BJ (cell line): ENCODE measurements around the gene PFN3. TPM values are rescaled to one million over a fixed set of nuclear protein-coding genes. Genes with fewer than 3 reads are reported as not detected.

Experiments used
- CTCF ChIA-PET: fragments of 350-600 bp; formaldehyde crosslinking; extraction: SDS; loops from one replicate; lab custom pipeline; 2021; ENCODE audit warnings: antibody characterized with exemption, inconsistent platforms; lab: Yijun Ruan, JAX
- POLR2A ChIA-PET: fragments of 300-600 bp; sonication (Branson Sonifier 250); formaldehyde crosslinking; extraction: SDS; loops from one replicate; lab custom pipeline; 2021; ENCODE audit warnings: antibody characterized with exemption; lab: Charles Lee
- DNase-seq: peaks from one replicate; pipeline ENCODE4 v3.0.0-alpha.2; 2011; ENCODE audit warnings: low read depth
- H3K27me3 ChIP-seq: 2 replicates; pipeline ENCODE4 v1.6.0; 2011; ENCODE audit warnings: low read length; ENCODE audit not compliant: control insufficient read depth, insufficient read depth
- H3K36me3 ChIP-seq: 2 replicates; pipeline ENCODE4 v1.5.1; 2011; ENCODE audit warnings: low read length; ENCODE audit not compliant: control insufficient read depth, insufficient read depth
- H3K4me3 ChIP-seq: 2 replicates; pipeline ENCODE4 v1.5.1; 2011; ENCODE audit warnings: low read depth, mild to moderate bottlenecking, control low read depth, low read length
- polyA plus RNA-seq: library from polyadenylated mRNA; depleted of rRNA; stranded (reverse); fragments of >200 nt; gene quantifications from 2 replicates; pipeline ENCODE4 v1.2.3, GENCODE V29; 2011
- TF ChIP-seq, protein P1 (sequence below): IDR thresholded peaks from 2 replicates; pipeline ENCODE4 v1.5.1; 2011; ENCODE audit warnings: low read depth, mild to moderate bottlenecking, control low read depth, inconsistent platforms, low read length, moderate library complexity; ENCODE audit not compliant: insufficient read depth

The PFN3 gene
- polyA plus RNA-seq, 1 experiment, result not detected

DNA sequence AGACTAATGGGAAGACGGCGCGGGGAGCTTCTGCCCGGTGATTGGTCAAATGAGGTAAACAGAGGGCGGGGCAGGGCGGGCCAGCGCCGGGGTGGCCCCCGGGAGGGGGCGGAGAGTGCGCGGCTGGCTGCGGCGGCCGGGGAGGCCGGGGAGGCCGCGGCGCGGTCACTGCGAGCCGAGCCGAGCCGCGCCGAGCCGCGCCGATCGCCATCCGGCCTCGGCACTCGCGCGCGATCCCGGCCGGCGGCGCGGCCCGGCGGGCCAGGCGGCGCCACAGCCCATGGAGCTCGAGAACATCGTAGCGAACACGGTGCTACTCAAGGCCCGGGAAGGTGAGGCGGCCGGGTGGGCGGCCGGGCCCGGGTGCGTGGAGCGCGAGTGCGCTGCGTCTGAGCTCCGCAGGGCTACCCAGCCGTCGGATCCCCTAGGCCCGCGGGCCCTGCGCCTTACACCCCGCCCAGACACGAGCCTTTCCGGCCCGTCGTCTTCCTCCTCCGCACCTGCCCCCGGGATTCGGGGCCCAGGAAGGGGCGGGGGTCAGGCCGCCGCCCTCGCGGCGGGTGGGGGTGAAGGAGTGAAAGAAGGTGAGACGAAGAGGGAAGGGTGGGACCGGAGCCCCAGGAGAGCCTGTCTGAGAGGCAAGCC is 26.2 kb upstream of the PFN3 start, which contains the start of gene GRK6:
Gene GRK6, plus strand, starts transcription at position 111 of the 645 bp plus-strand sequence. Its CDS starts 170 bp downstream, at position 281.
- ChIA-PET POLR2A (interaction anchor here (0.5 to 1.5 kb wide), 3 partner anchors 21 to 151 kb away, joined by 3 to 13 read pairs (median 3); no protein-coding TSS in a partner anchor), CTCF (interaction anchor here (0.6 to 6.2 kb wide), 7 partner anchors 23 to 117 kb away, joined by 3 to 48 read pairs (median 3); partner anchors contain the start of gene PDLIM7)
- Histone ChIP-seq H3K27me3 (no peaks in the 10 kb centered on the region), H3K4me3 (peak within 1 kb of the TSS; percentile 70), H3K36me3 (peaks cover 4% of the 10 kb centered on the region)
- TF ChIP-seq, protein P1, sequence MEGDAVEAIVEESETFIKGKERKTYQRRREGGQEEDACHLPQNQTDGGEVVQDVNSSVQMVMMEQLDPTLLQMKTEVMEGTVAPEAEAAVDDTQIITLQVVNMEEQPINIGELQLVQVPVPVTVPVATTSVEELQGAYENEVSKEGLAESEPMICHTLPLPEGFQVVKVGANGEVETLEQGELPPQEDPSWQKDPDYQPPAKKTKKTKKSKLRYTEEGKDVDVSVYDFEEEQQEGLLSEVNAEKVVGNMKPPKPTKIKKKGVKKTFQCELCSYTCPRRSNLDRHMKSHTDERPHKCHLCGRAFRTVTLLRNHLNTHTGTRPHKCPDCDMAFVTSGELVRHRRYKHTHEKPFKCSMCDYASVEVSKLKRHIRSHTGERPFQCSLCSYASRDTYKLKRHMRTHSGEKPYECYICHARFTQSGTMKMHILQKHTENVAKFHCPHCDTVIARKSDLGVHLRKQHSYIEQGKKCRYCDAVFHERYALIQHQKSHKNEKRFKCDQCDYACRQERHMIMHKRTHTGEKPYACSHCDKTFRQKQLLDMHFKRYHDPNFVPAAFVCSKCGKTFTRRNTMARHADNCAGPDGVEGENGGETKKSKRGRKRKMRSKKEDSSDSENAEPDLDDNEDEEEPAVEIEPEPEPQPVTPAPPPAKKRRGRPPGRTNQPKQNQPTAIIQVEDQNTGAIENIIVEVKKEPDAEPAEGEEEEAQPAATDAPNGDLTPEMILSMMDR, result no peak
- DNase-seq, result no peak

DNA sequence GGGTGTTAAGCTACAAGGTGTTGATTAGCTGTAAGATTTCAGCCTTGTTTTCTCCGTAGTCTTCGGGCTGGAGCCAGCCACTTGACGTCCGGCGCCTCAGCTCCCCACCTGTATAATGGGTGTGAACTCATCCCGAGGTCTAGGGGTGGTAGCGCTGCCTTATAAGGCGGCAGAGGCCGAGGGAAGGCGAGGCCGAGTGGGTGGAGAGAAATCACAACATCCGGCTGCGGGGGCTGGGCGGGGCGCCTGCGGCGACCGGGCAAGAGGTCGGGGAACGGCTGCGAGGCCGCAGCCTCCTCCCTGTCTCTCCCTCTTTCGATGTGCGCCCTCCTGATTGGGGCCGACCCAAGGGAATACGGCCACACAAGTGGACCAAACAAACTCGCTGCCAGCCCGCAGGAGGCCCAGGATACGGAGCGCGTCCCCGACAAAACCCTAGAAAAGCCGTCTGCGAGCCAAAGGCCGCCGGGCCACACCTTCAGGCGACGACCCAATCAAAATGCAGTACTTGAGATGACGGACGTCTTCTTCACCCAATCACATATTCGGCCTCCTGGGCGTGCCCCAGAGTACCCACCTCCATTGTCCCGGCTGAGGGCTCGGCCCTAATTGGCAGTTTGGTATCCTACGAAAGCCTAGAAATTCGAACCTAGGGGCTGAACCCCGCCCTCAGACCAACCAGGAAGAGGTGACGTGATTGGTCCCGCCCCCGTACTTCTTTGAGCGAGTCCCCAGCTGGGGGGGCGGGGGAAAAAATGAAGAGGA is 25.5 kb upstream of the PFN3 start:
- Histone ChIP-seq H3K27me3 (no peaks in the 10 kb centered on the region), H3K36me3 (0 out of 2 replicates have a peak, but pooled peaks cover 2% of the 10 kb centered on the region), H3K4me3 (peak overlapping the region; percentile 49)
- CTCF ChIA-PET, result interaction anchor here (0.6 to 6.2 kb wide), 6 partner anchors 23 to 116 kb away, joined by 3 to 48 read pairs (median 3); no protein-coding TSS in a partner anchor
- TF ChIP-seq, protein P1, result no peak
- POLR2A ChIA-PET, result interaction anchor here (0.5 to 1.5 kb wide), 4 partner anchors 21 to 150 kb away, joined by 3 to 13 read pairs (median 3); no protein-coding TSS in a partner anchor
- peak; percentile 100 for DNase-seq

DNA sequence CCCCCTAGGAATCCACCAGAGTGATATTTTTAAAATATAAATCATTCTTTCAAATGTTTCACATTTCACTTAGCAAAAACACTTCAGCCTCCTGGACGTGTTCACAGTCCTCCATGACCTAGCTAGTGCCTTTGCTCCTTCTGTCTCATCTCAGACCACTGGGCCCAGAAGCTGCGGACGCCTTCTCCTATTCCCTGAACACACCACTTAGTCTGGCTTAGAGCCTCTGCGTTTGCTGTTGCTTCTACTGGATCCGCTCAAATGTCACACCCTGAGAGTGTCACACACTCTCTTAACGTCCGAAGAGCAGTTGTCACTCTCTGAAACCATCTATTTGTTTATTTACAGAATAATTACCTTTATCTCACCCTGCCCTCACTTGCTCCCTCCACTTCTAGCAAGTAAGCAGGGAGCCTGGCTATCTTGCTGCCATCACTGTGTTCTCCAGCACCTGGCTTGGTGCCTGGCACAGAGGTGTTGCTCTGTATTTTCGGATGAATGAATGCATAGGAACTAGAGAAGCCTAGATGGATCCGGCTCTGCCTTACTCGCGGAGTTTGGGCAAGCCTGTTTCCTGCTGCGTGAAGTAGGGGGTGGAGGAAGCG is 24.8 kb upstream of the PFN3 start:
- ChIA-PET POLR2A (interaction anchor here (0.7 kb wide), 1 partner anchor 23 kb away, joined by 3 read pairs; no protein-coding TSS in a partner anchor), CTCF (interaction anchor here (0.6 to 6.2 kb wide), 2 partner anchors 22 to 36 kb away, joined by 3 to 48 read pairs; no protein-coding TSS in a partner anchor)
- Histone ChIP-seq H3K4me3 (peak overlapping the region; percentile 49), H3K36me3 (0 out of 2 replicates have a peak, but pooled peaks cover 2% of the 10 kb centered on the region), H3K27me3 (no peaks in the 10 kb centered on the region)
- no peak for DNase-seq
- TF ChIP-seq, protein P1, result no peak

DNA sequence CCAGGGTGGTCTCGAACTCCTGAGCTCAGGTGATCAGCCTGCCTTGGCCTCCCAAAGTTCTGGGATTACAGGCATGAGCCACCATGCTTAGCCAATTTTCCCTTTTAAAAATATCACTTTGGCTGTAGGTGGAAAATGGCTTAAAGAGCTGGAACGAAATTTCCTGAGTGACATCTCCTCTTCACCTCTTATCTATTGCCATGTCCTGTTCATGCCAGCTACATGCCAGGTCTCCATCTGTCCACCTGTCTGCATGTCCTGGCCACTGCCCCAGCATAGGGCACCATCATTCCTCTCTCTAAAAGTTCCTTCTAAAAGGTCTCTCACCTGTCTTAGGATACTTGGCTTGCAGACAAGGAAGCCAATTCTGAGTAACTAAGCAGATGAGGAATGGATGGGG is 23.2 kb upstream of the PFN3 start:
- DNase-seq, result no peak
- POLR2A ChIA-PET, result no interaction called here
- Histone ChIP-seq H3K27me3 (no peaks in the 10 kb centered on the region), H3K36me3 (no peaks in the 10 kb centered on the region), H3K4me3 (no peak overlapping the region)
- CTCF ChIA-PET, result interaction anchor here (0.9 to 6.2 kb wide), 5 partner anchors 9 to 34 kb away, joined by 3 to 48 read pairs (median 4); no protein-coding TSS in a partner anchor
- TF ChIP-seq, protein P1, result no peak
